HepG2 (cell line): Measurements from ENCODE around the gene SLC16A3. TPM values are rescaled to one million over a fixed set of nuclear protein-coding genes. Genes with fewer than 3 reads are reported as not detected.

Source experiments
- EP300 ChIP-seq, 3 experiments: sonication (generic) in 1 of 3; formaldehyde crosslinking in 1 of 3; IDR thresholded peaks; 2 replicates each; pipeline versions ENCODE4 v1.5.1 to v1.6.1; 2011 to 2020; ENCODE audit warnings: low read depth in 2 of 3, low read length in 2 of 3, borderline replicate concordance in 1 of 3, improper control_type of control experiment in 1 of 3, mild to moderate bottlenecking in 1 of 3, missing genetic modification reagents in 1 of 3, moderate library complexity in 1 of 3
- FOSL2 ChIP-seq: sonication (generic); formaldehyde crosslinking; IDR thresholded peaks from 2 replicates; pipeline ENCODE4 v1.4.0; 2020; ENCODE audit warnings: missing genetic modification reagents
- GATAD1 ChIP-seq: IDR thresholded peaks from 2 replicates; pipeline ENCODE4 v1.6.1; 2016; ENCODE audit warnings: missing genetic modification reagents, missing compliant biosample characterization
- REL ChIP-seq: sonication (generic); formaldehyde crosslinking; conservative IDR thresholded peaks from 2 replicates; pipeline ENCODE4 v1.8.0; 2022; ENCODE audit warnings: mild to moderate bottlenecking, missing genetic modification reagents, moderate library complexity
- RFX1 ChIP-seq: fragments of 450-650 bp; IDR thresholded peaks from 2 replicates; pipeline ENCODE4 v1.6.1; 2017
- TP53 ChIP-seq: sonication (generic); formaldehyde crosslinking; conservative IDR thresholded peaks from 2 replicates; pipeline ENCODE4 v1.4.0; 2020; ENCODE audit warnings: missing genetic modification reagents
- ZBTB1 ChIP-seq: sonication (generic); formaldehyde crosslinking; IDR thresholded peaks from 2 replicates; pipeline ENCODE4 v1.4.0; 2020; ENCODE audit warnings: missing genetic modification reagents, borderline replicate concordance
- ZNF160 ChIP-seq: sonication (generic); formaldehyde crosslinking; IDR thresholded peaks from 2 replicates; pipeline ENCODE4 v1.8.0; 2022; ENCODE audit warnings: mild to moderate bottlenecking, inconsistent platforms, missing genetic modification reagents
- ZNF260 ChIP-seq: sonication (generic); formaldehyde crosslinking; IDR thresholded peaks from 2 replicates; pipeline ENCODE4 v1.4.0; 2020; ENCODE audit warnings: missing genetic modification reagents, low read depth, mild to moderate bottlenecking, borderline replicate concordance
- ZNF317 ChIP-seq: sonication (generic); formaldehyde crosslinking; IDR thresholded peaks from 2 replicates; pipeline ENCODE4 v1.5.0; 2020; ENCODE audit warnings: mild to moderate bottlenecking, missing genetic modification reagents
- ZNF652 ChIP-seq: IDR thresholded peaks from 2 replicates; pipeline ENCODE4 v1.6.1; 2016; ENCODE audit warnings: low read depth, borderline replicate concordance
- polyA plus RNA-seq, 8 experiments: library from polyadenylated mRNA; depleted of rRNA in 3 of 8; stranded (reverse) in 7 of 8; unstranded in 1 of 8; fragments of >200 nt; fragmentation: Illumina TruSeq in 4 of 8; extraction: Trizol in 4 of 8; gene quantifications; 2 replicates each; pipeline versions ENCODE4 v1.2.1 to v1.2.3, GENCODE V29; 2011 to 2016; ENCODE audit warnings: low read depth in 4 of 8, missing spikeins in 1 of 8, mixed read lengths in 1 of 8; ENCODE audit not compliant: insufficient read depth in 1 of 8
- total RNA-seq, 5 experiments: library from RNA; depleted of rRNA; stranded (reverse); fragments of >200 nt; fragmentation: Illumina TruSeq; extraction: Trizol; gene quantifications; 2 replicates each; pipeline ENCODE4 v1.2.3, GENCODE V29; 2016; ENCODE audit warnings: low read depth in 1 of 5
- TF ChIP-seq, protein P1 (sequence below): sonication (generic); formaldehyde crosslinking; IDR thresholded peaks from 2 replicates; pipeline ENCODE4 v1.4.0; 2020; ENCODE audit warnings: missing genetic modification reagents, borderline replicate concordance
- TF ChIP-seq, protein P2 (sequence below): sonication (generic); formaldehyde crosslinking; conservative IDR thresholded peaks from 2 replicates; pipeline ENCODE4 v1.4.0; 2020; ENCODE audit warnings: missing genetic modification reagents
- TF ChIP-seq, protein P3 (sequence below): sonication (generic); formaldehyde crosslinking; IDR thresholded peaks from 2 replicates; pipeline ENCODE4 v1.8.1; 2023; ENCODE audit warnings: mild to moderate bottlenecking, missing genetic modification reagents
- TF ChIP-seq, protein P4 (sequence below): IDR thresholded peaks from 2 replicates; pipeline ENCODE4 v1.6.1; 2016; ENCODE audit warnings: low read depth, control low read depth
- TF ChIP-seq, protein P5 (sequence below): IDR thresholded peaks from 2 replicates; pipeline ENCODE4 v1.6.1; 2016
- TF ChIP-seq, protein P6 (sequence below): IDR thresholded peaks from 2 replicates; pipeline ENCODE4 v1.6.1; 2012; ENCODE audit warnings: low read depth, low read length, improper control_type of control experiment

The SLC16A3 gene
- total and polyA plus RNA-seq, 2 of the 13 experiments (the other 11 are each of a cell fraction or from before 2014, with no cell fraction given): 242 to 349 TPM

DNA sequence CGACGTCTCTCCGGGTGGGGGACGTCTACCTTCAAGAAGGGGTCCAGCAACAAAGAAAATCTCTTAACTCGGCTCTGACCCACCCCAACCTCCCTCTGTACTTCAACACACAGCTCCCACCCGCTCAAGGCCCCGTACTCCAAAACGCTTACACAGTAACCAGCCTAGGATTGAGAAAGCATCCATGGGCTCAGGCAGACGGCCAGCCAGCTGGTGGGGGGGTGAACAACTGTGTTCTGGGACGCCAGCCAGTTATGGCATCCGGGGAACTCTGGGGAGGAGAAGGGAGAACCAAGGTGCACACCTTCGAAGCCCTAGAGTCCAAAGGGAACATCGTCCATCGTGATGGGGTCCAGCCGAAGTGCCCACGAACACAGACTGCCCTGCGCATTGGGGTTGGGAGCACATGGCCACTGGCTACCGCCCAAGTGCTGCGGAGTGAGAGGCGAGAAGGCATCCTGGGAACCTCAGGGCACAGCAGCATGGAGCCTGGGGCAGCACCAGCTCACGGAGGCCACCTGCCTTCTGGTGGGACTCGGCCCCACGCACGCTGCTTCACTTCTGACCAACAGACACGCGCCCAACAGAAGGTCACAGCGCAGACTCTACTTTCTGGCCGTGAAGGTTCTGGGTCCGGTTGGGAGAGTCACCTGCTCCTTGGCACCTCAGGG is 14.3 kb downstream of the SLC16A3 start (continued):
- TF ChIP-seq, protein P1, sequence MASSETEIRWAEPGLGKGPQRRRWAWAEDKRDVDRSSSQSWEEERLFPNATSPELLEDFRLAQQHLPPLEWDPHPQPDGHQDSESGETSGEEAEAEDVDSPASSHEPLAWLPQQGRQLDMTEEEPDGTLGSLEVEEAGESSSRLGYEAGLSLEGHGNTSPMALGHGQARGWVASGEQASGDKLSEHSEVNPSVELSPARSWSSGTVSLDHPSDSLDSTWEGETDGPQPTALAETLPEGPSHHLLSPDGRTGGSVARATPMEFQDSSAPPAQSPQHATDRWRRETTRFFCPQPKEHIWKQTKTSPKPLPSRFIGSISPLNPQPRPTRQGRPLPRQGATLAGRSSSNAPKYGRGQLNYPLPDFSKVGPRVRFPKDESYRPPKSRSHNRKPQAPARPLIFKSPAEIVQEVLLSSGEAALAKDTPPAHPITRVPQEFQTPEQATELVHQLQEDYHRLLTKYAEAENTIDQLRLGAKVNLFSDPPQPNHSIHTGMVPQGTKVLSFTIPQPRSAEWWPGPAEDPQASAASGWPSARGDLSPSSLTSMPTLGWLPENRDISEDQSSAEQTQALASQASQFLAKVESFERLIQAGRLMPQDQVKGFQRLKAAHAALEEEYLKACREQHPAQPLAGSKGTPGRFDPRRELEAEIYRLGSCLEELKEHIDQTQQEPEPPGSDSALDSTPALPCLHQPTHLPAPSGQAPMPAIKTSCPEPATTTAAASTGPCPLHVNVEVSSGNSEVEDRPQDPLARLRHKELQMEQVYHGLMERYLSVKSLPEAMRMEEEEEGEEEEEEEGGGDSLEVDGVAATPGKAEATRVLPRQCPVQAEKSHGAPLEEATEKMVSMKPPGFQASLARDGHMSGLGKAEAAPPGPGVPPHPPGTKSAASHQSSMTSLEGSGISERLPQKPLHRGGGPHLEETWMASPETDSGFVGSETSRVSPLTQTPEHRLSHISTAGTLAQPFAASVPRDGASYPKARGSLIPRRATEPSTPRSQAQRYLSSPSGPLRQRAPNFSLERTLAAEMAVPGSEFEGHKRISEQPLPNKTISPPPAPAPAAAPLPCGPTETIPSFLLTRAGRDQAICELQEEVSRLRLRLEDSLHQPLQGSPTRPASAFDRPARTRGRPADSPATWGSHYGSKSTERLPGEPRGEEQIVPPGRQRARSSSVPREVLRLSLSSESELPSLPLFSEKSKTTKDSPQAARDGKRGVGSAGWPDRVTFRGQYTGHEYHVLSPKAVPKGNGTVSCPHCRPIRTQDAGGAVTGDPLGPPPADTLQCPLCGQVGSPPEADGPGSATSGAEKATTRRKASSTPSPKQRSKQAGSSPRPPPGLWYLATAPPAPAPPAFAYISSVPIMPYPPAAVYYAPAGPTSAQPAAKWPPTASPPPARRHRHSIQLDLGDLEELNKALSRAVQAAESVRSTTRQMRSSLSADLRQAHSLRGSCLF (CRISPR knock-in tag): no peak
- TF ChIP-seq, protein P2, sequence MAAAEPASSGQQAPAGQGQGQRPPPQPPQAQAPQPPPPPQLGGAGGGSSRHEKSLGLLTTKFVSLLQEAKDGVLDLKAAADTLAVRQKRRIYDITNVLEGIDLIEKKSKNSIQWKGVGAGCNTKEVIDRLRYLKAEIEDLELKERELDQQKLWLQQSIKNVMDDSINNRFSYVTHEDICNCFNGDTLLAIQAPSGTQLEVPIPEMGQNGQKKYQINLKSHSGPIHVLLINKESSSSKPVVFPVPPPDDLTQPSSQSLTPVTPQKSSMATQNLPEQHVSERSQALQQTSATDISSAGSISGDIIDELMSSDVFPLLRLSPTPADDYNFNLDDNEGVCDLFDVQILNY: no peak
- TF ChIP-seq FOSL2 (CRISPR knock-in tag) (peak; percentile 32; the same call in 1 of the 2 replicates), ZNF160 (no peak), ZNF260 (0 out of 2 replicates have a peak, but pooled peaks have one; percentile 96), EP300 (IDR thresholded peaks at IDR 0.05; ENCODE audit: low read depth in 2 of 2, low read length in 2 of 2) (no peak), EP300 (CRISPR knock-in tag; IDR thresholded peaks at IDR 0.05; ENCODE audit: borderline replicate concordance) (no peak), GATAD1 (peak; percentile 11; the same call in 1 of the 2 replicates), REL (CRISPR knock-in tag) (no peak), ZNF317 (CRISPR knock-in tag) (0 out of 2 replicates have a peak, but pooled peaks have one; percentile 62), RFX1 (no peak), ZBTB1 (CRISPR knock-in tag) (no peak), TP53 (CRISPR knock-in tag) (0 out of 2 replicates have a peak, but pooled peaks have one; percentile 1), ZNF652 (CRISPR knock-in tag) (0 out of 2 replicates have a peak, but pooled peaks have one; percentile 8)
- TF ChIP-seq, protein P3, sequence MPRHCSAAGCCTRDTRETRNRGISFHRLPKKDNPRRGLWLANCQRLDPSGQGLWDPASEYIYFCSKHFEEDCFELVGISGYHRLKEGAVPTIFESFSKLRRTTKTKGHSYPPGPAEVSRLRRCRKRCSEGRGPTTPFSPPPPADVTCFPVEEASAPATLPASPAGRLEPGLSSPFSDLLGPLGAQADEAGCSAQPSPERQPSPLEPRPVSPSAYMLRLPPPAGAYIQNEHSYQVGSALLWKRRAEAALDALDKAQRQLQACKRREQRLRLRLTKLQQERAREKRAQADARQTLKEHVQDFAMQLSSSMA (CRISPR knock-in tag): peak; percentile 52; the same call in 1 of the 2 replicates
- TF ChIP-seq, protein P4, sequence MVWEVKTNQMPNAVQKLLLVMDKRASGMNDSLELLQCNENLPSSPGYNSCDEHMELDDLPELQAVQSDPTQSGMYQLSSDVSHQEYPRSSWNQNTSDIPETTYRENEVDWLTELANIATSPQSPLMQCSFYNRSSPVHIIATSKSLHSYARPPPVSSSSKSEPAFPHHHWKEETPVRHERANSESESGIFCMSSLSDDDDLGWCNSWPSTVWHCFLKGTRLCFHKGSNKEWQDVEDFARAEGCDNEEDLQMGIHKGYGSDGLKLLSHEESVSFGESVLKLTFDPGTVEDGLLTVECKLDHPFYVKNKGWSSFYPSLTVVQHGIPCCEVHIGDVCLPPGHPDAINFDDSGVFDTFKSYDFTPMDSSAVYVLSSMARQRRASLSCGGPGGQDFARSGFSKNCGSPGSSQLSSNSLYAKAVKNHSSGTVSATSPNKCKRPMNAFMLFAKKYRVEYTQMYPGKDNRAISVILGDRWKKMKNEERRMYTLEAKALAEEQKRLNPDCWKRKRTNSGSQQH (CRISPR knock-in tag): peak; percentile 64
- TF ChIP-seq, protein P5, sequence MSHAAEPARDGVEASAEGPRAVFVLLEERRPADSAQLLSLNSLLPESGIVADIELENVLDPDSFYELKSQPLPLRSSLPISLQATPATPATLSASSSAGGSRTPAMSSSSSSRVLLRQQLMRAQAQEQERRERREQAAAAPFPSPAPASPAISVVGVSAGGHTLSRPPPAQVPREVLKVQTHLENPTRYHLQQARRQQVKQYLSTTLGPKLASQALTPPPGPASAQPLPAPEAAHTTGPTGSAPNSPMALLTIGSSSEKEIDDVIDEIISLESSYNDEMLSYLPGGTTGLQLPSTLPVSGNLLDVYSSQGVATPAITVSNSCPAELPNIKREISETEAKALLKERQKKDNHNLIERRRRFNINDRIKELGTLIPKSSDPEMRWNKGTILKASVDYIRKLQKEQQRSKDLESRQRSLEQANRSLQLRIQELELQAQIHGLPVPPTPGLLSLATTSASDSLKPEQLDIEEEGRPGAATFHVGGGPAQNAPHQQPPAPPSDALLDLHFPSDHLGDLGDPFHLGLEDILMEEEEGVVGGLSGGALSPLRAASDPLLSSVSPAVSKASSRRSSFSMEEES (CRISPR knock-in tag): no peak; the same call in 1 of the 2 replicates
- TF ChIP-seq, protein P6, sequence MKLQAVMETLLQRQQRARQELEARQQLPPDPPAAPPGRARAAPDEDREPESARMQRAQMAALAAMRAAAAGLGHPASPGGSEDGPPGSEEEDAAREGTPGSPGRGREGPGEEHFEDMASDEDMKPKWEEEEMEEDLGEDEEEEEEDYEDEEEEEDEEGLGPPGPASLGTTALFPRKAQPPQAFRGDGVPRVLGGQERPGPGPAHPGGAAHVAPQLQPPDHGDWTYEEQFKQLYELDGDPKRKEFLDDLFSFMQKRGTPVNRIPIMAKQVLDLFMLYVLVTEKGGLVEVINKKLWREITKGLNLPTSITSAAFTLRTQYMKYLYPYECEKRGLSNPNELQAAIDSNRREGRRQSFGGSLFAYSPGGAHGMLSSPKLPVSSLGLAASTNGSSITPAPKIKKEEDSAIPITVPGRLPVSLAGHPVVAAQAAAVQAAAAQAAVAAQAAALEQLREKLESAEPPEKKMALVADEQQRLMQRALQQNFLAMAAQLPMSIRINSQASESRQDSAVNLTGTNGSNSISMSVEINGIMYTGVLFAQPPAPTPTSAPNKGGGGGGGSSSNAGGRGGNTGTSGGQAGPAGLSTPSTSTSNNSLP: no peak
